NCI-H345 treated with DMSO at 0.1 percent for 48 hours (cell line): ENCODE data around the gene SGIP1.
A peak's percentile ranks its signal among the peaks of the same experiment; 100 is the strongest.

ENCODE experiments used
- DNase-seq: peaks from one replicate; lab custom pipeline; 2025; ENCODE audit not compliant: unreplicated experiment; lab: John Stamatoyannopoulos, UW

The SGIP1 gene

GRCh38 chr1:66520655-66521054 is 13.3 kb upstream of the SGIP1 start:
- DNase-seq, result no peak

GRCh38 chr1:66521721-66522365 is 12.1 kb upstream of the SGIP1 start:
- no peak for DNase-seq

GRCh38 chr1:66523562-66523961 is 10.4 kb upstream of the SGIP1 start:
- DNase-seq, result no peak

GRCh38 chr1:66525086-66525485 is 8.9 kb upstream of the SGIP1 start:
- no peak for DNase-seq

- DNase-seq, result no peak
Measured at GRCh38 chr1:66526036-66526435, 7.9 kb upstream of the SGIP1 start.

GRCh38 chr1:66526991-66527390 is 7.0 kb upstream of the SGIP1 start:
- DNase-seq, result no peak

GRCh38 chr1:66527686-66528085 is 6.3 kb upstream of the SGIP1 start:
- DNase-seq, result no peak

GRCh38 chr1:66528580-66528979 is 5.4 kb upstream of the SGIP1 start:
- no peak for DNase-seq

- no peak for DNase-seq
Measured at GRCh38 chr1:66532214-66532613, 1.7 kb upstream of the SGIP1 start.

GRCh38 chr1:66532798-66533783 is 862 bp upstream of the SGIP1 start:
- peak; percentile 89 for DNase-seq

- no peak for DNase-seq
Measured at GRCh38 chr1:66535061-66535460, 1.1 kb downstream of the SGIP1 start.

GRCh38 chr1:66535853-66536252 is 1.9 kb downstream of the SGIP1 start:
- DNase-seq, result no peak

- DNase-seq, result no peak
Measured at GRCh38 chr1:66537718-66538117, 3.8 kb downstream of the SGIP1 start.

- no peak for DNase-seq
Measured at GRCh38 chr1:66539491-66539890, 5.5 kb downstream of the SGIP1 start.

- no peak for DNase-seq
Measured at GRCh38 chr1:66540434-66541032, 6.6 kb downstream of the SGIP1 start.

- DNase-seq, result no peak
Measured at GRCh38 chr1:66542314-66542713, 8.4 kb downstream of the SGIP1 start.

- DNase-seq, result peak; percentile 93
Measured at GRCh38 chr1:66542811-66543767, 9.1 kb downstream of the SGIP1 start.

- DNase-seq, result no peak
Measured at GRCh38 chr1:66546047-66546810, 12.3 kb downstream of the SGIP1 start.

GRCh38 chr1:66549017-66549416 is 15.1 kb downstream of the SGIP1 start:
- no peak for DNase-seq

- DNase-seq, result no peak
Measured at GRCh38 chr1:66550243-66550642, 16.3 kb downstream of the SGIP1 start.
